Neural cell (in vitro differentiated cells): ENCODE measurements around the gene RASD1. TPM values are rescaled to one million over a fixed set of nuclear protein-coding genes. Genes with fewer than 3 reads are reported as not detected.

ENCODE experiments used
- H2AFZ ChIP-seq: fragments of 200-600, 300-800 bp; sonication (generic), shearing (Covaris generic); 2 replicates; pipeline ENCODE4 v1.6.0; 2014; ENCODE audit warnings: low read depth, mild to moderate bottlenecking, antibody characterized with exemption, low read length, moderate library complexity
- H3F3A ChIP-seq: fragments of 200-600 bp; shearing (Covaris generic); 2 replicates; pipeline ENCODE4 v1.6.1; 2016; ENCODE audit warnings: mild to moderate bottlenecking, moderate library complexity, mixed read lengths, antibody characterized with exemption, low read length; ENCODE audit not compliant: insufficient read depth, poor library complexity, severe bottlenecking
- H3K27ac ChIP-seq: fragments of 200-600, 300-800 bp; sonication (generic), shearing (Covaris generic); 2 replicates; pipeline ENCODE4 v1.5.1; 2014; ENCODE audit warnings: mild to moderate bottlenecking, low read length, moderate library complexity
- H3K27me3 ChIP-seq: fragments of 300-800, 200-600 bp; sonication (generic), shearing (Covaris generic); 2 replicates; pipeline ENCODE4 v1.6.0; 2014; ENCODE audit warnings: mild to moderate bottlenecking, low read depth, low read length, moderate library complexity; ENCODE audit not compliant: insufficient read depth
- H3K36me3 ChIP-seq: fragments of 300-800, 200-600 bp; sonication (generic), shearing (Covaris generic); 2 replicates; pipeline ENCODE4 v1.5.1; 2014; ENCODE audit warnings: mild to moderate bottlenecking, antibody characterized with exemption, low read length, moderate library complexity; ENCODE audit not compliant: insufficient read depth
- H3K4me2 ChIP-seq: fragments of 300-800, 200-600 bp; sonication (generic), shearing (Covaris generic); 2 replicates; pipeline ENCODE4 v1.6.0; 2014; ENCODE audit warnings: mild to moderate bottlenecking, low read length
- H3K4me3 ChIP-seq: fragments of 300-800, 200-600 bp; sonication (generic), shearing (Covaris generic); 2 replicates; pipeline ENCODE4 v1.5.1; 2014; ENCODE audit warnings: mild to moderate bottlenecking, low read length, moderate library complexity
- H3K79me2 ChIP-seq: fragments of 200-600 bp; shearing (Covaris generic); replicated peaks from 2 replicates; pipeline ENCODE4 v1.6.0; 2014; ENCODE audit warnings: mild to moderate bottlenecking, low read length, moderate library complexity; ENCODE audit not compliant: insufficient read depth
- H3K9ac ChIP-seq: fragments of 300-800, 200-600 bp; sonication (generic), shearing (Covaris generic); 2 replicates; pipeline ENCODE4 v1.6.1; 2016; ENCODE audit warnings: mild to moderate bottlenecking, low read length, mixed read lengths
- H3K9me2 ChIP-seq: fragments of 200-600 bp; shearing (Covaris generic); 2 replicates; pipeline ENCODE4 v1.6.1; 2016; ENCODE audit warnings: mild to moderate bottlenecking, low read length, mixed read lengths; ENCODE audit not compliant: insufficient read depth
- H3K9me3 ChIP-seq: fragments of 200-600, 300-800 bp; sonication (generic), shearing (Covaris generic); 2 replicates; pipeline ENCODE4 v1.6.1; 2016; ENCODE audit warnings: mild to moderate bottlenecking, mixed run types, low read length, moderate library complexity, mixed read lengths
- H4K20me1 ChIP-seq: fragments of 200-600 bp; shearing (Covaris generic); 2 replicates; pipeline ENCODE4 v1.6.1; 2016; ENCODE audit warnings: mild to moderate bottlenecking, mixed run types; ENCODE audit not compliant: insufficient read depth
- EP300 ChIP-seq: fragments of 450-650 bp; conservative IDR thresholded peaks from 2 replicates; pipeline ENCODE4 v1.6.1; 2014; ENCODE audit warnings: antibody characterized with exemption, mild to moderate bottlenecking, moderate library complexity; ENCODE audit not compliant: poor library complexity, severe bottlenecking
- EZH2 ChIP-seq: fragments of 200-600, 300-800 bp; shearing (Covaris generic), sonication (generic); IDR thresholded peaks from 2 replicates; pipeline ENCODE4 v1.6.1; 2014; ENCODE audit warnings: antibody characterized with exemption, low read length, borderline replicate concordance, mild to moderate bottlenecking; ENCODE audit not compliant: insufficient read depth, poor library complexity, severe bottlenecking
- MXI1 ChIP-seq: fragments of 450-650 bp; conservative IDR thresholded peaks from 2 replicates; pipeline ENCODE4 v1.6.1; 2014; ENCODE audit warnings: antibody characterized with exemption, mild to moderate bottlenecking; ENCODE audit not compliant: poor library complexity, severe bottlenecking
- POLR2AphosphoS5 ChIP-seq: IDR thresholded peaks from 2 replicates; pipeline ENCODE4 v1.6.1; 2012
- RAD21 ChIP-seq: fragments of 450-650 bp; conservative IDR thresholded peaks from 2 replicates; pipeline ENCODE4 v1.6.1; 2014; ENCODE audit warnings: antibody characterized with exemption, mild to moderate bottlenecking, moderate library complexity
- SMC3 ChIP-seq: fragments of 450-650 bp; conservative IDR thresholded peaks from 2 replicates; pipeline ENCODE4 v1.6.1; 2014; ENCODE audit warnings: antibody characterized with exemption, mild to moderate bottlenecking, moderate library complexity; ENCODE audit not compliant: poor library complexity
- TAF1 ChIP-seq: IDR thresholded peaks from 2 replicates; pipeline ENCODE4 v1.6.1; 2012; ENCODE audit warnings: low read depth
- polyA plus RNA-seq: library from polyadenylated mRNA; depleted of rRNA; stranded (reverse); fragments of >200 nt; gene quantifications from 2 replicates; pipeline ENCODE4 v1.2.3, GENCODE V29; 2014
- TF ChIP-seq, protein P1 (sequence below): IDR thresholded peaks from 2 replicates; pipeline ENCODE4 v1.6.1; 2012; ENCODE audit warnings: borderline replicate concordance
- TF ChIP-seq, protein P2 (sequence below): fragments of 450-650 bp; IDR thresholded peaks from 2 replicates; pipeline ENCODE4 v1.5.1; 2014; ENCODE audit warnings: antibody characterized with exemption, mild to moderate bottlenecking, moderate library complexity; ENCODE audit not compliant: poor library complexity, severe bottlenecking

The RASD1 gene
- polyA plus RNA-seq, 1 donor from 2014 or later, result 57.7 TPM

DNA sequence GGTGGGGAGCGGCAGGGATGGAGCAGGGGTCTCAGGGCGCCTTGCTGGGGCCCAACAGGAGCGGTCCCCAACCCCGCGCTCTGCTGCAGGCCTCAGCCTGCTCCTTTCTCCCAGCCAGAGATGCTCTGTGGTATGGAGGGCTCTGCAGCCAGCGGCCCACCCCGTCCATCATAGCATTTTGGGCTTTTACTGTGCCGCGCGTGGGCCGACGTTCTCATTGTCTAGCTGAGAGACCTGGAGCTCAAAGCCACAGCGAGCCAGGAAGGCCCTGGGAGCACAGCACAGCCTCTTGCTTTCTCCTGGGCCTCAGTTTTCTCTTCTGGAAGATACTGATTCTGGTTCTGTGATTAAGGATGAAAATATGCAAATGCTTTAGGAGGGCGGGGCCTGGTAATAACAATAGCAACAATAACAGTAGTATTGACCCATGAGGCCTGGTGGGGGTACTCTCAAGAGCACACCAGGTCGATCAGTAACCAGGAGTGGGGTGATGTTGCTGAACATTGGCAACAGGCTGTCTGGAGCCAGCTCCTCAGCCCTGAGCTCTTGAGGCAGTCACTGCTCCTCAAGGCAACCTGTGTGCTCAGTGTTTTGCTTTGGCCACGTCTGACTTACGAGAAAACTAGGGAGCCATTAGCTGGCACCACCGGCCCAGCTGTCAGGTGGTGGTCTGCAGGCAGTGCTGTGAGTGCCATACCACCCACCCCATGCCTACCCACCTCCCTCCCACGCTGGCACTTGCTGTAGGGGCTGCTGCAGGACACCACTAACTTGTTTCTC lies 1.1 kb upstream of the RASD1 start:
- Histone ChIP-seq H2AFZ (no peak overlapping the region), H3K9ac (peak overlapping the region; percentile 75), H3F3A (no peaks in the 10 kb centered on the region), H3K9me2 (no peaks in the 10 kb centered on the region), H3K9me3 (no peaks in the 10 kb centered on the region), H3K27ac (peak overlapping the region; percentile 67), H3K27me3 (peaks cover 19% of the 10 kb centered on the region), H3K4me3 (peak overlapping the region; percentile 78), H3K36me3 (no peaks in the 10 kb centered on the region), H4K20me1 (no peaks in the 10 kb centered on the region), H3K79me2 (peaks cover 11% of the 10 kb centered on the region), H3K4me2 (peak overlapping the region; percentile 39)
- TF ChIP-seq SMC3, result peak; percentile 35
- TF ChIP-seq EP300, result no peak
- TF ChIP-seq EZH2, result no peak
- no peak for TF ChIP-seq TAF1
- TF ChIP-seq RAD21, result peak; percentile 28
- no peak for TF ChIP-seq POLR2AphosphoS5
- TF ChIP-seq, protein P1, sequence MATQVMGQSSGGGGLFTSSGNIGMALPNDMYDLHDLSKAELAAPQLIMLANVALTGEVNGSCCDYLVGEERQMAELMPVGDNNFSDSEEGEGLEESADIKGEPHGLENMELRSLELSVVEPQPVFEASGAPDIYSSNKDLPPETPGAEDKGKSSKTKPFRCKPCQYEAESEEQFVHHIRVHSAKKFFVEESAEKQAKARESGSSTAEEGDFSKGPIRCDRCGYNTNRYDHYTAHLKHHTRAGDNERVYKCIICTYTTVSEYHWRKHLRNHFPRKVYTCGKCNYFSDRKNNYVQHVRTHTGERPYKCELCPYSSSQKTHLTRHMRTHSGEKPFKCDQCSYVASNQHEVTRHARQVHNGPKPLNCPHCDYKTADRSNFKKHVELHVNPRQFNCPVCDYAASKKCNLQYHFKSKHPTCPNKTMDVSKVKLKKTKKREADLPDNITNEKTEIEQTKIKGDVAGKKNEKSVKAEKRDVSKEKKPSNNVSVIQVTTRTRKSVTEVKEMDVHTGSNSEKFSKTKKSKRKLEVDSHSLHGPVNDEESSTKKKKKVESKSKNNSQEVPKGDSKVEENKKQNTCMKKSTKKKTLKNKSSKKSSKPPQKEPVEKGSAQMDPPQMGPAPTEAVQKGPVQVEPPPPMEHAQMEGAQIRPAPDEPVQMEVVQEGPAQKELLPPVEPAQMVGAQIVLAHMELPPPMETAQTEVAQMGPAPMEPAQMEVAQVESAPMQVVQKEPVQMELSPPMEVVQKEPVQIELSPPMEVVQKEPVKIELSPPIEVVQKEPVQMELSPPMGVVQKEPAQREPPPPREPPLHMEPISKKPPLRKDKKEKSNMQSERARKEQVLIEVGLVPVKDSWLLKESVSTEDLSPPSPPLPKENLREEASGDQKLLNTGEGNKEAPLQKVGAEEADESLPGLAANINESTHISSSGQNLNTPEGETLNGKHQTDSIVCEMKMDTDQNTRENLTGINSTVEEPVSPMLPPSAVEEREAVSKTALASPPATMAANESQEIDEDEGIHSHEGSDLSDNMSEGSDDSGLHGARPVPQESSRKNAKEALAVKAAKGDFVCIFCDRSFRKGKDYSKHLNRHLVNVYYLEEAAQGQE, result no peak
- TF ChIP-seq, protein P2, sequence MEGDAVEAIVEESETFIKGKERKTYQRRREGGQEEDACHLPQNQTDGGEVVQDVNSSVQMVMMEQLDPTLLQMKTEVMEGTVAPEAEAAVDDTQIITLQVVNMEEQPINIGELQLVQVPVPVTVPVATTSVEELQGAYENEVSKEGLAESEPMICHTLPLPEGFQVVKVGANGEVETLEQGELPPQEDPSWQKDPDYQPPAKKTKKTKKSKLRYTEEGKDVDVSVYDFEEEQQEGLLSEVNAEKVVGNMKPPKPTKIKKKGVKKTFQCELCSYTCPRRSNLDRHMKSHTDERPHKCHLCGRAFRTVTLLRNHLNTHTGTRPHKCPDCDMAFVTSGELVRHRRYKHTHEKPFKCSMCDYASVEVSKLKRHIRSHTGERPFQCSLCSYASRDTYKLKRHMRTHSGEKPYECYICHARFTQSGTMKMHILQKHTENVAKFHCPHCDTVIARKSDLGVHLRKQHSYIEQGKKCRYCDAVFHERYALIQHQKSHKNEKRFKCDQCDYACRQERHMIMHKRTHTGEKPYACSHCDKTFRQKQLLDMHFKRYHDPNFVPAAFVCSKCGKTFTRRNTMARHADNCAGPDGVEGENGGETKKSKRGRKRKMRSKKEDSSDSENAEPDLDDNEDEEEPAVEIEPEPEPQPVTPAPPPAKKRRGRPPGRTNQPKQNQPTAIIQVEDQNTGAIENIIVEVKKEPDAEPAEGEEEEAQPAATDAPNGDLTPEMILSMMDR, result no peak
- no peak for TF ChIP-seq MXI1

DNA sequence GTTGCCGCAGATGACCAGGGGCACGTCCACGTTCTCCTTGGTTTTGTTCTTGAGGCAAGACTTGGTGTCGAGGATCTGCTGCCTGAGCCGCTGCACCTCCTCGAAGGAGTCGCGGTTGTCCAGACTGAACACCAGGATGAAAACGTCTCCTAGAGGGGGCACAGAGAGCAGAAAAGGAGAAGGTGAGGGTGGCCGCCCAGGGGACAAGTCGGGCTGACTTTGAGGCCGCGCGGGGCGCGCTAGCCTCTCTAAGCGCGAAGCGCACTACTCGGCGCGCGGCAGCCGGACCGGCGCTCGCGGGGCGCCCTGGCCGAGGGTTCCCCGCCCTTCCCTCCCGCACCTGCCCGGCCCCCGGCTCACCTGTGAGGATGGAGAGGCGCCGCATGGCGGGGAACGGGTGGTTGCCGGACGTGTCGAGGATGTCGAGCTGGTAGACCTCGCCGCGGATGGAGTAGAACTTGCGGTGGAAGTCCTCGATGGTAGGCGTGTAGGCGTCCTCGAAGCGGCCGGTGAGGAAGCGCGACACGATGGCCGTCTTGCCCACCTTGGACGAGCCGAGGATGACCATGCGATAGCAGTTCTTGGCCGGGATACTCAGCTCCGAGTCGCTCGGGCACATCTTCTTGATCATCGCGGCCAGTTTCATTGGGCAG lies 533 bp downstream of the RASD1 start:
- H3K36me3 ChIP-seq, result no peaks in the 10 kb centered on the region
- H3K4me3 ChIP-seq, result peak overlapping the region; percentile 78
- no peak overlapping the region for H2AFZ ChIP-seq
- peak overlapping the region; percentile 59 for H3K4me2 ChIP-seq
- no peak for TF ChIP-seq EP300
- TF ChIP-seq RAD21, result no peak
- TF ChIP-seq, protein P1, result no peak
- TF ChIP-seq TAF1, result no peak
- no peak for TF ChIP-seq POLR2AphosphoS5
- no peak for TF ChIP-seq MXI1
- no peak for TF ChIP-seq EZH2
- TF ChIP-seq SMC3, result no peak
- TF ChIP-seq, protein P2, result no peak
- peaks cover 11% of the 10 kb centered on the region for H3K79me2 ChIP-seq
- no peaks in the 10 kb centered on the region for H4K20me1 ChIP-seq
- peak overlapping the region; percentile 70 for H3K27ac ChIP-seq
- peaks cover 19% of the 10 kb centered on the region for H3K27me3 ChIP-seq
- no peaks in the 10 kb centered on the region for H3K9me3 ChIP-seq
- H3F3A ChIP-seq, result no peaks in the 10 kb centered on the region
- peak overlapping the region; percentile 75 for H3K9ac ChIP-seq
- H3K9me2 ChIP-seq, result no peaks in the 10 kb centered on the region
